ENCODE results near the gene REXO4.
A peak's percentile ranks its signal among the peaks of the same experiment; 100 is the strongest.

The REXO4 gene

DNA sequence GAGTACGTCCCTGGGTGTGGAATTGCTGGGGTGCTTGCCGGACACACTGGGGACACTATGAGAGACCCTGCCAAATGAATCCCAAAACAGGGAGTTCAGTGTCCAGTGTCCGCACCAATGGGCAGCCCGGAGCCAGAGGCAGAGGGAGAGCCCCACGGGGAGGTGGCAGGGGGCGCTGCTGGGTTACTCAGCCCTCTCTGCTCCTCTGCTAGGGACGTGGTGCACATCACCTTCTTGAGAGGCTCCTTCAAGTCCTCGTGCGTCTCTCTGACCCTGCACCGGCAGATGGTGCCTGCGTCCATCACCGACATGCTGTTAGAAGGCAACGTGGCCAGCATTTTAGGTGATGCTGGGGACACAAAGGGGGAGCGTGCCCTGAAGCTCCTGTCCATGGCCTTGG lies 20.9 kb downstream of the REXO4 start:
- peaks cover 0 to 7% of the 10 kb centered on the region in 2 experiments; a peak in 1 of 3 replicates for H3K36me3 ChIP-seq (ENCODE audit: control insufficient read depth in 2 of 2, insufficient read depth in 1 of 2, low read length in 2 of 2)
- ChIA-PET CTCF (interaction anchor here (0.5 to 2.2 kb wide), 6 partner anchors 9 to 91 kb away, joined by 3 to 9 read pairs (median 4); no protein-coding TSS in a partner anchor), POLR2A (no interaction called here)
- no peaks in the 10 kb centered on the region for H3K4me1 ChIP-seq (ENCODE audit: control insufficient read depth, insufficient read depth, low read length)
- no peaks in the 10 kb centered on the region for H3K9me3 ChIP-seq (ENCODE audit: control insufficient read depth, insufficient read depth, low read depth, low read length)
- no peak overlapping the region for H3K27ac ChIP-seq (ENCODE audit: extremely low read depth, low read depth, low read length)
- no peak for TF ChIP-seq ZNF426 (tag by site-specific recombination; IDR thresholded peaks at IDR 0.05)
- TF ChIP-seq ZNF132 (tag by site-specific recombination; IDR thresholded peaks at IDR 0.05; ENCODE audit: borderline replicate concordance), result no peak
- peak; percentile 51; the same call in 1 of the 2 replicates for TF ChIP-seq ZNF600 (tag by site-specific recombination; IDR thresholded peaks at IDR 0.05)
- TF ChIP-seq, protein P1, sequence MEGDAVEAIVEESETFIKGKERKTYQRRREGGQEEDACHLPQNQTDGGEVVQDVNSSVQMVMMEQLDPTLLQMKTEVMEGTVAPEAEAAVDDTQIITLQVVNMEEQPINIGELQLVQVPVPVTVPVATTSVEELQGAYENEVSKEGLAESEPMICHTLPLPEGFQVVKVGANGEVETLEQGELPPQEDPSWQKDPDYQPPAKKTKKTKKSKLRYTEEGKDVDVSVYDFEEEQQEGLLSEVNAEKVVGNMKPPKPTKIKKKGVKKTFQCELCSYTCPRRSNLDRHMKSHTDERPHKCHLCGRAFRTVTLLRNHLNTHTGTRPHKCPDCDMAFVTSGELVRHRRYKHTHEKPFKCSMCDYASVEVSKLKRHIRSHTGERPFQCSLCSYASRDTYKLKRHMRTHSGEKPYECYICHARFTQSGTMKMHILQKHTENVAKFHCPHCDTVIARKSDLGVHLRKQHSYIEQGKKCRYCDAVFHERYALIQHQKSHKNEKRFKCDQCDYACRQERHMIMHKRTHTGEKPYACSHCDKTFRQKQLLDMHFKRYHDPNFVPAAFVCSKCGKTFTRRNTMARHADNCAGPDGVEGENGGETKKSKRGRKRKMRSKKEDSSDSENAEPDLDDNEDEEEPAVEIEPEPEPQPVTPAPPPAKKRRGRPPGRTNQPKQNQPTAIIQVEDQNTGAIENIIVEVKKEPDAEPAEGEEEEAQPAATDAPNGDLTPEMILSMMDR (tag by site-specific recombination; IDR thresholded peaks at IDR 0.05), result peak; percentile 34; the same call in 1 of the 2 replicates
- 0 out of 2 replicates have a peak, but pooled peaks have one; percentile 57 for TF ChIP-seq GLIS2 (tag by site-specific recombination; IDR thresholded peaks at IDR 0.05)
- no peak overlapping the region for H3K4me3 ChIP-seq (ENCODE audit: low read depth, low read length)

DNA sequence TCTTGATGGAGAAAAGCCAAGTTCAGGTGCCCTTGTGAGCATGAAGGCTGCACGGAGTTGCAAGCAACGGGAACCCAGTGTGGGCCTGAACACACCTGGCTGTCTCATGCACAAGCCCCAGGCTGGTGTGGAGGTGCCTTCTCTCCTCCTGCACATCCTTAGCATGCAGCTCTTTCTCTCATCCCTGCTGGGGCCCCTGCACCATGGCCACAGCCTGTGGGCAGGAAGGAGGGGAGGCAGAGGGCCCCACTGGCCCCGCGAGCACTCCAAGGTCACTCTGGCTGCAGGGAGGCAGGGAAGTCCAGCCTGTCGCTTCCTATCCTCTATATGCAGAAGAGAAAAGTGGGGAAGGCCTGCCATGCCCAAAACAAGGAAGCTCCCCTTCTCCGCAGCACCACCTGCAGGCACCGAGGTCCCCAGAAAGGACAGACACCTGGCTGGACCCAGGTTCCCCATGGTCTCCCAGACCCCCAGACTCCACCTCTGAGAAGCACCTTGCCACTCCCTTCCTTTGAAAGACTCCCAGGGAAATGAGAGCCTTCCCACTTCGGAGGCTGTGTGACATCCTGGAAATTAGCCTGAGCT lies 23.0 kb downstream of the REXO4 start:
- POLR2A ChIA-PET, result interaction anchor here (0.6 to 2.6 kb wide), 3 partner anchors 10 to 22 kb away, joined by 3 to 9 read pairs (median 3); no protein-coding TSS in a partner anchor
- no peak for TF ChIP-seq HOXC10 (CRISPR knock-in tag; IDR thresholded peaks at IDR 0.05)
- no peak for TF ChIP-seq ZNF132 (tag by site-specific recombination; IDR thresholded peaks at IDR 0.05; ENCODE audit: borderline replicate concordance)
- no peak for TF ChIP-seq ZNF335 (tag by site-specific recombination; conservative IDR thresholded peaks at IDR 0.05)
- no peak for TF ChIP-seq ZFP3 (tag by site-specific recombination; IDR thresholded peaks at IDR 0.05; ENCODE audit: low read depth)
- TF ChIP-seq ZNF426 (tag by site-specific recombination; IDR thresholded peaks at IDR 0.05), result no peak
- no peak for TF ChIP-seq ZNF510 (tag by site-specific recombination; IDR thresholded peaks at IDR 0.05; ENCODE audit: insufficient replicate concordance)
- TF ChIP-seq, protein P2, sequence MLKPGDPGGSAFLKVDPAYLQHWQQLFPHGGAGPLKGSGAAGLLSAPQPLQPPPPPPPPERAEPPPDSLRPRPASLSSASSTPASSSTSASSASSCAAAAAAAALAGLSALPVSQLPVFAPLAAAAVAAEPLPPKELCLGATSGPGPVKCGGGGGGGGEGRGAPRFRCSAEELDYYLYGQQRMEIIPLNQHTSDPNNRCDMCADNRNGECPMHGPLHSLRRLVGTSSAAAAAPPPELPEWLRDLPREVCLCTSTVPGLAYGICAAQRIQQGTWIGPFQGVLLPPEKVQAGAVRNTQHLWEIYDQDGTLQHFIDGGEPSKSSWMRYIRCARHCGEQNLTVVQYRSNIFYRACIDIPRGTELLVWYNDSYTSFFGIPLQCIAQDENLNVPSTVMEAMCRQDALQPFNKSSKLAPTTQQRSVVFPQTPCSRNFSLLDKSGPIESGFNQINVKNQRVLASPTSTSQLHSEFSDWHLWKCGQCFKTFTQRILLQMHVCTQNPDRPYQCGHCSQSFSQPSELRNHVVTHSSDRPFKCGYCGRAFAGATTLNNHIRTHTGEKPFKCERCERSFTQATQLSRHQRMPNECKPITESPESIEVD (tag by site-specific recombination; IDR thresholded peaks at IDR 0.05), result no peak
- no peak for TF ChIP-seq ZNF837 (tag by site-specific recombination; IDR thresholded peaks at IDR 0.05)
- no peak for TF ChIP-seq TRIM28 (IDR thresholded peaks at IDR 0.05; ENCODE audit: borderline replicate concordance, low read length)
- no peak for TF ChIP-seq TCF7L2 (IDR thresholded peaks at IDR 0.05; ENCODE audit: borderline replicate concordance, low read depth, low read length)
- no peak for TF ChIP-seq ZNF843 (tag by site-specific recombination; IDR thresholded peaks at IDR 0.05)
- TF ChIP-seq SP2 (tag by site-specific recombination; IDR thresholded peaks at IDR 0.05), result no peak
- no peak for TF ChIP-seq ZBTB17 (tag by site-specific recombination; IDR thresholded peaks at IDR 0.05)
- no peak for TF ChIP-seq ZBTB7A (tag by site-specific recombination; IDR thresholded peaks at IDR 0.05; ENCODE audit: low read depth)
- no peak for TF ChIP-seq ZNF555 (tag by site-specific recombination; conservative IDR thresholded peaks at IDR 0.05)
- TF ChIP-seq IKZF3 (tag by site-specific recombination; IDR thresholded peaks at IDR 0.05), result no peak
- TF ChIP-seq PRDM1 (tag by site-specific recombination; IDR thresholded peaks at IDR 0.05), result no peak
- Histone ChIP-seq H3K9me3 (ENCODE audit: control insufficient read depth, insufficient read depth, low read depth, low read length) (no peaks in the 10 kb centered on the region), H3K4me1 (ENCODE audit: control insufficient read depth, insufficient read depth, low read length) (no peaks in the 10 kb centered on the region), H3K4me3 (ENCODE audit: low read depth, low read length) (no peak overlapping the region), H3K36me3 (ENCODE audit: control insufficient read depth in 2 of 2, insufficient read depth in 1 of 2, low read length in 2 of 2) (no peaks in the 10 kb centered on the region), H3K27ac (ENCODE audit: extremely low read depth, low read depth, low read length) (no peak overlapping the region)
- CTCF ChIA-PET, result interaction anchor here (1.1 to 2.2 kb wide), 4 partner anchors 17 to 91 kb away, joined by 3 to 7 read pairs (median 4); no protein-coding TSS in a partner anchor

Measured in HEK293 (cell line).